Measurements from ENCODE around the gene SPEN.
A peak's percentile ranks its signal among the peaks of the same experiment; 100 is the strongest.

The SPEN gene

GRCh38 chr1:15952317-15953258 is 105.1 kb downstream of the SPEN start:
- peak in 1 of 2 donors; percentile 37 for DNase-seq

GRCh38 chr1:15953294-15953771 is 105.8 kb downstream of the SPEN start:
- Histone ChIP-seq H2BK120ac (ENCODE audit: insufficient read depth, low read length, poor library complexity) (no peak overlapping the region), H2BK12ac (ENCODE audit: low read length) (no peak overlapping the region), H4K8ac (ENCODE audit: low read depth, low read length) (no peak overlapping the region), H2AFZ (ENCODE audit: insufficient read depth, low read length, poor library complexity) (no peak overlapping the region), H4K12ac (ENCODE audit: low read depth, low read length) (no peak overlapping the region), H3K18ac (ENCODE audit: low read length) (no peak overlapping the region), H3K4me2 (ENCODE audit: low read length) (no peak overlapping the region), H3K27ac (ENCODE audit: low read depth, low read length) (no peak overlapping the region), H3K79me2 (ENCODE audit: control insufficient read depth, insufficient read depth, low read length, poor library complexity) (peaks cover 2% of the 10 kb centered on the region), H3K36me3 (ENCODE audit: control insufficient read depth in 1 of 2, insufficient read depth in 2 of 2, low read length in 2 of 2) (peaks cover 4 to 7% of the 10 kb centered on the region in 2 experiments), H4K91ac (ENCODE audit: low read depth, low read length) (peak overlapping the region; percentile 33), H2AK5ac (ENCODE audit: low read length) (no peak overlapping the region), H3K4me3 (ENCODE audit: low read depth, low read length) (no peak overlapping the region), H3K14ac (ENCODE audit: low read length) (no peak overlapping the region), H3K4me1 (ENCODE audit: control insufficient read depth in 1 of 2, insufficient read depth in 2 of 2, low read length in 2 of 2) (peaks cover 19 to 37% of the 10 kb centered on the region in 2 experiments), H3K79me1 (ENCODE audit: low read length) (peaks cover 4% of the 10 kb centered on the region), H3K9me3 (ENCODE audit: insufficient read depth, low read depth, low read length) (no peaks in the 10 kb centered on the region), H3K4ac (ENCODE audit: low read depth, low read length) (no peak overlapping the region), H3K23ac (ENCODE audit: low read length) (no peak overlapping the region), H3K9ac (ENCODE audit: low read length) (no peak overlapping the region), H2BK5ac (ENCODE audit: low read depth, low read length, poor library complexity) (no peak overlapping the region), H3K27me3 (ENCODE audit: insufficient read depth, low read length) (no peaks in the 10 kb centered on the region)
- DNase-seq: no peak
- no CpG with 5 or more reads among the region's 11 CpGs for WGBS (ENCODE audit: extremely low coverage, insufficient coverage, insufficient read length)

More at GRCh38 chr1:15952317-15953258, 105.1 kb downstream of the SPEN start:
- Histone ChIP-seq H3K14ac (ENCODE audit: low read length) (no peak overlapping the region), H3K23ac (ENCODE audit: low read length) (no peak overlapping the region), H4K91ac (ENCODE audit: low read depth, low read length) (peak overlapping the region; percentile 39), H3K4ac (ENCODE audit: low read depth, low read length) (no peak overlapping the region), H3K79me1 (ENCODE audit: low read length) (peaks cover 4% of the 10 kb centered on the region), H2AFZ (ENCODE audit: insufficient read depth, low read length, poor library complexity) (peak overlapping the region; percentile 2), H3K79me2 (ENCODE audit: control insufficient read depth, insufficient read depth, low read length, poor library complexity) (peaks cover 2% of the 10 kb centered on the region), H3K9me3 (ENCODE audit: insufficient read depth, low read depth, low read length) (no peaks in the 10 kb centered on the region), H2BK5ac (ENCODE audit: low read depth, low read length, poor library complexity) (no peak overlapping the region), H2BK12ac (ENCODE audit: low read length) (no peak overlapping the region), H3K36me3 (ENCODE audit: control insufficient read depth in 1 of 2, insufficient read depth in 2 of 2, low read length in 2 of 2) (peaks cover 11% of the 10 kb centered on the region in 2 experiments), H2BK120ac (ENCODE audit: insufficient read depth, low read length, poor library complexity) (no peak overlapping the region), H4K12ac (ENCODE audit: low read depth, low read length) (no peak overlapping the region), H2AK5ac (ENCODE audit: low read length) (no peak overlapping the region), H3K4me3 (ENCODE audit: low read depth, low read length) (no peak overlapping the region), H3K4me2 (ENCODE audit: low read length) (no peak overlapping the region), H3K4me1 (ENCODE audit: control insufficient read depth in 1 of 2, insufficient read depth in 2 of 2, low read length in 2 of 2) (peaks cover 19 to 37% of the 10 kb centered on the region in 2 experiments), H3K9ac (ENCODE audit: low read length) (no peak overlapping the region), H3K27me3 (ENCODE audit: insufficient read depth, low read length) (no peaks in the 10 kb centered on the region), H3K27ac (ENCODE audit: low read depth, low read length) (peak overlapping the region; percentile 6), H3K18ac (ENCODE audit: low read length) (peak overlapping the region; percentile 38), H4K8ac (ENCODE audit: low read depth, low read length) (no peak overlapping the region)
- no CpG with 5 or more reads among the region's 27 CpGs for WGBS (ENCODE audit: extremely low coverage, insufficient coverage, insufficient read length)

- H3K9me3 ChIP-seq (ENCODE audit: insufficient read depth, low read depth, low read length): no peaks in the 10 kb centered on the region
Observed at GRCh38 chr1:15953791-15954241, 106.3 kb downstream of the SPEN start.

GRCh38 chr1:15954316-15954715 is 106.8 kb downstream of the SPEN start:
- no peak overlapping the region for H2BK12ac ChIP-seq (ENCODE audit: low read length)
- H3K18ac ChIP-seq (ENCODE audit: low read length): no peak overlapping the region
- H2BK5ac ChIP-seq (ENCODE audit: low read depth, low read length, poor library complexity): no peak overlapping the region
- WGBS (ENCODE audit: extremely low coverage, insufficient coverage, insufficient read length): no CpG with 5 or more reads among the region's 3 CpGs
- DNase-seq: peak; percentile 65 to 92
- H4K91ac ChIP-seq (ENCODE audit: low read depth, low read length): no peak overlapping the region
- peaks cover 2% of the 10 kb centered on the region for H3K79me2 ChIP-seq (ENCODE audit: control insufficient read depth, insufficient read depth, low read length, poor library complexity)
- no peaks in the 10 kb centered on the region for H3K27me3 ChIP-seq (ENCODE audit: insufficient read depth, low read length)
- peaks cover 4% of the 10 kb centered on the region for H3K79me1 ChIP-seq (ENCODE audit: low read length)
- peaks cover 19 to 34% of the 10 kb centered on the region in 2 experiments for H3K4me1 ChIP-seq (ENCODE audit: control insufficient read depth in 1 of 2, insufficient read depth in 2 of 2, low read length in 2 of 2)
- H3K4ac ChIP-seq (ENCODE audit: low read depth, low read length): no peak overlapping the region
- no peak overlapping the region for H4K12ac ChIP-seq (ENCODE audit: low read depth, low read length)
- no peak overlapping the region for H3K14ac ChIP-seq (ENCODE audit: low read length)
- no peak overlapping the region for H2AK5ac ChIP-seq (ENCODE audit: low read length)
- H3K9ac ChIP-seq (ENCODE audit: low read length): no peak overlapping the region
- no peak overlapping the region for H4K8ac ChIP-seq (ENCODE audit: low read depth, low read length)
- no peak overlapping the region for H3K4me2 ChIP-seq (ENCODE audit: low read length)
- no peaks in the 10 kb centered on the region for H3K9me3 ChIP-seq (ENCODE audit: insufficient read depth, low read depth, low read length)
- H2BK120ac ChIP-seq (ENCODE audit: insufficient read depth, low read length, poor library complexity): no peak overlapping the region
- no peak overlapping the region for H3K23ac ChIP-seq (ENCODE audit: low read length)
- H3K27ac ChIP-seq (ENCODE audit: low read depth, low read length): peak overlapping the region; percentile 27
- H2AFZ ChIP-seq (ENCODE audit: insufficient read depth, low read length, poor library complexity): no peak overlapping the region
- peaks cover 3 to 7% of the 10 kb centered on the region in 2 experiments for H3K36me3 ChIP-seq (ENCODE audit: control insufficient read depth in 1 of 2, insufficient read depth in 2 of 2, low read length in 2 of 2)
- no peak overlapping the region for H3K4me3 ChIP-seq (ENCODE audit: low read depth, low read length)

More at GRCh38 chr1:15953791-15954241, 106.3 kb downstream of the SPEN start:
- H3K4me3 ChIP-seq (ENCODE audit: low read depth, low read length): no peak overlapping the region
- no peak overlapping the region for H3K14ac ChIP-seq (ENCODE audit: low read length)
- no peak overlapping the region for H3K4me2 ChIP-seq (ENCODE audit: low read length)
- no CpG with 5 or more reads among the region's 1 CpG for WGBS (ENCODE audit: extremely low coverage, insufficient coverage, insufficient read length)
- peaks cover 2% of the 10 kb centered on the region for H3K79me2 ChIP-seq (ENCODE audit: control insufficient read depth, insufficient read depth, low read length, poor library complexity)
- H2BK5ac ChIP-seq (ENCODE audit: low read depth, low read length, poor library complexity): no peak overlapping the region
- no peak overlapping the region for H4K8ac ChIP-seq (ENCODE audit: low read depth, low read length)
- no peak overlapping the region for H3K23ac ChIP-seq (ENCODE audit: low read length)
- H3K4ac ChIP-seq (ENCODE audit: low read depth, low read length): no peak overlapping the region
- no peaks in the 10 kb centered on the region for H3K27me3 ChIP-seq (ENCODE audit: insufficient read depth, low read length)
- H2BK120ac ChIP-seq (ENCODE audit: insufficient read depth, low read length, poor library complexity): no peak overlapping the region
- H3K36me3 ChIP-seq (ENCODE audit: control insufficient read depth in 1 of 2, insufficient read depth in 2 of 2, low read length in 2 of 2): peaks cover 3 to 7% of the 10 kb centered on the region in 2 experiments
- no peak overlapping the region for H2AFZ ChIP-seq (ENCODE audit: insufficient read depth, low read length, poor library complexity)
- DNase-seq: no peak
- H3K27ac ChIP-seq (ENCODE audit: low read depth, low read length): peak overlapping the region; percentile 27
- peaks cover 4% of the 10 kb centered on the region for H3K79me1 ChIP-seq (ENCODE audit: low read length)
- H3K18ac ChIP-seq (ENCODE audit: low read length): no peak overlapping the region
- no peak overlapping the region for H4K12ac ChIP-seq (ENCODE audit: low read depth, low read length)
- no peak overlapping the region for H2AK5ac ChIP-seq (ENCODE audit: low read length)
- peaks cover 19 to 37% of the 10 kb centered on the region in 2 experiments for H3K4me1 ChIP-seq (ENCODE audit: control insufficient read depth in 1 of 2, insufficient read depth in 2 of 2, low read length in 2 of 2)
- H3K9ac ChIP-seq (ENCODE audit: low read length): no peak overlapping the region
- H4K91ac ChIP-seq (ENCODE audit: low read depth, low read length): no peak overlapping the region
- H2BK12ac ChIP-seq (ENCODE audit: low read length): no peak overlapping the region
